GM23338 (cell line): ENCODE data around the gene ADSL. TPM values are rescaled to one million over a fixed set of nuclear protein-coding genes. Genes with fewer than 3 reads are reported as not detected.

Experiments used
- ATAC-seq: fragments of 200-7000 bp; cut with Tn5 transposase; 3 replicates; pipeline ENCODE4 v1.9.1; 2020
- DNase-seq: peaks from one replicate; pipeline ENCODE4 v3.0.0-alpha.2; 2015; ENCODE audit warnings: low spot score
- H2AFZ ChIP-seq: fragments of 200-600 bp; sonication (generic); 2 replicates; pipeline ENCODE4 v1.8.0; 2016; ENCODE audit warnings: antibody characterized with exemption, mild to moderate bottlenecking, moderate library complexity
- H3F3A ChIP-seq: fragments of 200-600 bp; sonication (generic); replicated peaks from 2 replicates; pipeline ENCODE4 v1.8.0; 2017; ENCODE audit warnings: antibody characterized with exemption, mixed run types, low read depth
- H3K27ac ChIP-seq: fragments of 200-600 bp; sonication (generic); 2 replicates; pipeline ENCODE4 v1.6.1; 2016; ENCODE audit warnings: low read depth
- H3K27me3 ChIP-seq: fragments of 200-600 bp; sonication (generic); 2 replicates; pipeline ENCODE4 v1.8.0; 2016; ENCODE audit warnings: mild to moderate bottlenecking, mixed run types, moderate library complexity; ENCODE audit not compliant: insufficient read depth
- H3K36me3 ChIP-seq: fragments of 200-600 bp; sonication (generic); 2 replicates; pipeline ENCODE4 v1.8.0; 2016; ENCODE audit warnings: mild to moderate bottlenecking; ENCODE audit not compliant: insufficient read depth
- H3K4me1 ChIP-seq: fragments of 200-600 bp; sonication (generic); 2 replicates; pipeline ENCODE4 v1.8.0; 2016; ENCODE audit warnings: mild to moderate bottlenecking, moderate library complexity; ENCODE audit not compliant: insufficient read depth
- H3K4me2 ChIP-seq: fragments of 200-600 bp; sonication (generic); 2 replicates; pipeline ENCODE4 v1.7.1; 2017; ENCODE audit warnings: mixed run types
- H3K4me3 ChIP-seq: fragments of 200-600 bp; sonication (generic); 2 replicates; pipeline ENCODE4 v1.6.1; 2016; ENCODE audit warnings: mixed run types
- H3K79me2 ChIP-seq: fragments of 200-600 bp; sonication (generic); replicated peaks from 2 replicates; pipeline ENCODE4 v1.8.0; 2017; ENCODE audit warnings: mild to moderate bottlenecking; ENCODE audit not compliant: insufficient read depth
- H3K9me2 ChIP-seq: fragments of 200-600 bp; sonication (generic); 2 replicates; pipeline ENCODE4 v1.8.0; 2017; ENCODE audit not compliant: insufficient read depth
- H4K20me1 ChIP-seq: fragments of 200-600 bp; sonication (generic); replicated peaks from 2 replicates; pipeline ENCODE4 v1.8.0; 2017; ENCODE audit warnings: mild to moderate bottlenecking; ENCODE audit not compliant: insufficient read depth
- H3K27ac Mint-ChIP-seq: 2 replicates; pipeline ENCODE4 v1.8.0; 2020; ENCODE audit warnings: inconsistent platforms, mild to moderate bottlenecking, moderate library complexity, mixed read lengths
- H3K27me3 Mint-ChIP-seq: 3 replicates; pipeline ENCODE4 v1.8.0; 2022; ENCODE audit warnings: low read depth, mild to moderate bottlenecking, moderate library complexity, mixed read lengths, inconsistent platforms; ENCODE audit not compliant: insufficient read depth, poor library complexity
- H3K36me3 Mint-ChIP-seq: 3 replicates; pipeline ENCODE4 v1.8.0; 2021; ENCODE audit warnings: low read depth, mild to moderate bottlenecking, inconsistent platforms, moderate library complexity, mixed read lengths
- H3K4me1 Mint-ChIP-seq: 3 replicates; pipeline ENCODE4 v1.8.0; 2020; ENCODE audit warnings: mild to moderate bottlenecking, inconsistent platforms, mixed read lengths
- H3K4me3 Mint-ChIP-seq: 3 replicates; pipeline ENCODE4 v1.8.0; 2021; ENCODE audit warnings: moderate library complexity, mild to moderate bottlenecking, inconsistent platforms, mixed read lengths
- H3K9me3 Mint-ChIP-seq: 3 replicates; pipeline ENCODE4 v1.8.0; 2020; ENCODE audit warnings: moderate library complexity, mild to moderate bottlenecking, inconsistent platforms, mixed read lengths
- CREB1 ChIP-seq: fragments of 250-450 bp; sonication (Bioruptor Pico); IDR thresholded peaks from 2 replicates; pipeline ENCODE4 v1.5.0; 2020; ENCODE audit warnings: low read depth, mild to moderate bottlenecking, moderate library complexity
- EZH2 ChIP-seq: fragments of 200-600 bp; sonication (generic); IDR thresholded peaks from one replicate; pipeline ENCODE4 v1.8.0; 2017; ENCODE audit warnings: antibody characterized with exemption, mild to moderate bottlenecking, low read depth; ENCODE audit not compliant: unreplicated experiment
- JUNB ChIP-seq: IDR thresholded peaks from one replicate; pipeline ENCODE4 v1.6.1; 2016; ENCODE audit warnings: antibody characterized with exemption; ENCODE audit not compliant: unreplicated experiment
- POLR2AphosphoS5 ChIP-seq: IDR thresholded peaks from 2 replicates; pipeline ENCODE4 v1.6.1; 2016; ENCODE audit warnings: antibody characterized with exemption, low read depth
- REST ChIP-seq: IDR thresholded peaks from one replicate; pipeline ENCODE4 v1.6.1; 2018; ENCODE audit warnings: antibody characterized with exemption; ENCODE audit not compliant: unreplicated experiment
- STAT1 ChIP-seq: IDR thresholded peaks from one replicate; pipeline ENCODE4 v1.6.1; 2016; ENCODE audit warnings: antibody characterized with exemption; ENCODE audit not compliant: unreplicated experiment
- polyA plus RNA-seq: library from polyadenylated mRNA; unstranded; fragments of >200 nt; fragmentation: Nextera tagmentation; extraction: Ambion mirVana; gene quantifications from 2 replicates; pipeline ENCODE4 v1.2.1, GENCODE V29; 2016
- total RNA-seq: library from RNA; depleted of rRNA; stranded (reverse); fragments of >200 nt; shearing (Covaris generic); gene quantifications from 2 replicates; pipeline ENCODE4 v1.2.3, GENCODE V29; 2014
- TF ChIP-seq, protein P1 (sequence below): fragments of 250-450 bp; sonication (Bioruptor Pico); IDR thresholded peaks from 2 replicates; pipeline ENCODE4 v1.5.0; 2020; ENCODE audit warnings: mild to moderate bottlenecking, moderate library complexity

ADSL gene
- total and polyA plus RNA-seq, 2 experiments from 2014 or later, result 120 to 232 TPM

GRCh38 chr22:40345815-40346184 lies 500 bp upstream of the ADSL start:
- Mint-ChIP-seq H3K27me3 (peaks cover 9% of the 10 kb centered on the region), H3K36me3 (peaks cover 32% of the 10 kb centered on the region), H3K4me1 (peaks cover 8% of the 10 kb centered on the region; the same call in 2 of the 3 replicates), H3K4me3 (peak overlapping the region; percentile 97), H3K27ac (peak overlapping the region; percentile 97), H3K9me3 (no peaks in the 10 kb centered on the region)
- Histone ChIP-seq H3K4me1 (peaks cover 6% of the 10 kb centered on the region; the same call in 1 of the 2 replicates), H3K9me2 (no peaks in the 10 kb centered on the region), H3K79me2 (peaks cover 43% of the 10 kb centered on the region), H3K27ac (peak overlapping the region; percentile 89), H3K27me3 (no peaks in the 10 kb centered on the region), H3K4me3 (peak overlapping the region; percentile 68), H3K4me2 (peak overlapping the region; percentile 87), H4K20me1 (peaks cover 16% of the 10 kb centered on the region), H3K36me3 (peaks cover 21% of the 10 kb centered on the region), H2AFZ (peak overlapping the region; percentile 98), H3F3A (peaks cover 17% of the 10 kb centered on the region)
- DNase-seq (no peak), ATAC-seq (peak; percentile 17)
- TF ChIP-seq POLR2AphosphoS5 (no peak), STAT1 (no peak), REST (no peak), JUNB (no peak), CREB1 (CRISPR knock-in tag) (no peak), EZH2 (no peak)
- TF ChIP-seq, protein P1, sequence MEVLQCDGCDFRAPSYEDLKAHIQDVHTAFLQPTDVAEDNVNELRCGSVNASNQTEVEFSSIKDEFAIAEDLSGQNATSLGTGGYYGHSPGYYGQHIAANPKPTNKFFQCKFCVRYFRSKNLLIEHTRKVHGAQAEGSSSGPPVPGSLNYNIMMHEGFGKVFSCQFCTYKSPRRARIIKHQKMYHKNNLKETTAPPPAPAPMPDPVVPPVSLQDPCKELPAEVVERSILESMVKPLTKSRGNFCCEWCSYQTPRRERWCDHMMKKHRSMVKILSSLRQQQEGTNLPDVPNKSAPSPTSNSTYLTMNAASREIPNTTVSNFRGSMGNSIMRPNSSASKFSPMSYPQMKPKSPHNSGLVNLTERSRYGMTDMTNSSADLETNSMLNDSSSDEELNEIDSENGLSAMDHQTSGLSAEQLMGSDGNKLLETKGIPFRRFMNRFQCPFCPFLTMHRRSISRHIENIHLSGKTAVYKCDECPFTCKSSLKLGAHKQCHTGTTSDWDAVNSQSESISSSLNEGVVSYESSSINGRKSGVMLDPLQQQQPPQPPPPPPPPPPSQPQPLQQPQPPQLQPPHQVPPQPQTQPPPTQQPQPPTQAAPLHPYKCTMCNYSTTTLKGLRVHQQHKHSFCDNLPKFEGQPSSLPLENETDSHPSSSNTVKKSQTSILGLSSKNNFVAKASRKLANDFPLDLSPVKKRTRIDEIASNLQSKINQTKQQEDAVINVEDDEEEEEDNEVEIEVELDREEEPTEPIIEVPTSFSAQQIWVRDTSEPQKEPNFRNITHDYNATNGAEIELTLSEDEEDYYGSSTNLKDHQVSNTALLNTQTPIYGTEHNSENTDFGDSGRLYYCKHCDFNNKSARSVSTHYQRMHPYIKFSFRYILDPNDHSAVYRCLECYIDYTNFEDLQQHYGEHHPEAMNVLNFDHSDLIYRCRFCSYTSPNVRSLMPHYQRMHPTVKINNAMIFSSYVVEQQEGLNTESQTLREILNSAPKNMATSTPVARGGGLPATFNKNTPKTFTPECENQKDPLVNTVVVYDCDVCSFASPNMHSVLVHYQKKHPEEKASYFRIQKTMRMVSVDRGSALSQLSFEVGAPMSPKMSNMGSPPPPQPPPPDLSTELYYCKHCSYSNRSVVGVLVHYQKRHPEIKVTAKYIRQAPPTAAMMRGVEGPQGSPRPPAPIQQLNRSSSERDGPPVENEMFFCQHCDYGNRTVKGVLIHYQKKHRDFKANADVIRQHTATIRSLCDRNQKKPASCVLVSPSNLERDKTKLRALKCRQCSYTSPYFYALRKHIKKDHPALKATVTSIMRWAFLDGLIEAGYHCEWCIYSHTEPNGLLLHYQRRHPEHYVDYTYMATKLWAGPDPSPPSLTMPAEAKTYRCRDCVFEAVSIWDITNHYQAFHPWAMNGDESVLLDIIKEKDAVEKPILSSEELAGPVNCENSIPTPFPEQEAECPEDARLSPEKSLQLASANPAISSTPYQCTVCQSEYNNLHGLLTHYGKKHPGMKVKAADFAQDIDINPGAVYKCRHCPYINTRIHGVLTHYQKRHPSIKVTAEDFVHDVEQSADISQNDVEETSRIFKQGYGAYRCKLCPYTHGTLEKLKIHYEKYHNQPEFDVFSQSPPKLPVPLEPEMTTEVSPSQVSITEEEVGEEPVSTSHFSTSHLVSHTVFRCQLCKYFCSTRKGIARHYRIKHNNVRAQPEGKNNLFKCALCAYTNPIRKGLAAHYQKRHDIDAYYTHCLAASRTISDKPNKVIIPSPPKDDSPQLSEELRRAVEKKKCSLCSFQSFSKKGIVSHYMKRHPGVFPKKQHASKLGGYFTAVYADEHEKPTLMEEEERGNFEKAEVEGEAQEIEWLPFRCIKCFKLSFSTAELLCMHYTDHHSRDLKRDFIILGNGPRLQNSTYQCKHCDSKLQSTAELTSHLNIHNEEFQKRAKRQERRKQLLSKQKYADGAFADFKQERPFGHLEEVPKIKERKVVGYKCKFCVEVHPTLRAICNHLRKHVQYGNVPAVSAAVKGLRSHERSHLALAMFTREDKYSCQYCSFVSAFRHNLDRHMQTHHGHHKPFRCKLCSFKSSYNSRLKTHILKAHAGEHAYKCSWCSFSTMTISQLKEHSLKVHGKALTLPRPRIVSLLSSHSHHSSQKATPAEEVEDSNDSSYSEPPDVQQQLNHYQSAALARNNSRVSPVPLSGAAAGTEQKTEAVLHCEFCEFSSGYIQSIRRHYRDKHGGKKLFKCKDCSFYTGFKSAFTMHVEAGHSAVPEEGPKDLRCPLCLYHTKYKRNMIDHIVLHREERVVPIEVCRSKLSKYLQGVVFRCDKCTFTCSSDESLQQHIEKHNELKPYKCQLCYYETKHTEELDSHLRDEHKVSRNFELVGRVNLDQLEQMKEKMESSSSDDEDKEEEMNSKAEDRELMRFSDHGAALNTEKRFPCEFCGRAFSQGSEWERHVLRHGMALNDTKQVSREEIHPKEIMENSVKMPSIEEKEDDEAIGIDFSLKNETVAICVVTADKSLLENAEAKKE (CRISPR knock-in tag), result no peak
